HUDEP-2 (cell line): ENCODE results near the gene GLB1L.
"Not testable (repeated sequence)": the region's sequence is repeated elsewhere in the genome, so short reads cannot be mapped to it uniquely, and the experiment has no call there.

ENCODE experiments used
- DNase-seq, 76 experiments: peaks; one replicate each; lab custom pipeline; 2025; ENCODE audit not compliant: unreplicated experiment in 76 of 76; lab: John Stamatoyannopoulos, UW

The GLB1L gene

DNA sequence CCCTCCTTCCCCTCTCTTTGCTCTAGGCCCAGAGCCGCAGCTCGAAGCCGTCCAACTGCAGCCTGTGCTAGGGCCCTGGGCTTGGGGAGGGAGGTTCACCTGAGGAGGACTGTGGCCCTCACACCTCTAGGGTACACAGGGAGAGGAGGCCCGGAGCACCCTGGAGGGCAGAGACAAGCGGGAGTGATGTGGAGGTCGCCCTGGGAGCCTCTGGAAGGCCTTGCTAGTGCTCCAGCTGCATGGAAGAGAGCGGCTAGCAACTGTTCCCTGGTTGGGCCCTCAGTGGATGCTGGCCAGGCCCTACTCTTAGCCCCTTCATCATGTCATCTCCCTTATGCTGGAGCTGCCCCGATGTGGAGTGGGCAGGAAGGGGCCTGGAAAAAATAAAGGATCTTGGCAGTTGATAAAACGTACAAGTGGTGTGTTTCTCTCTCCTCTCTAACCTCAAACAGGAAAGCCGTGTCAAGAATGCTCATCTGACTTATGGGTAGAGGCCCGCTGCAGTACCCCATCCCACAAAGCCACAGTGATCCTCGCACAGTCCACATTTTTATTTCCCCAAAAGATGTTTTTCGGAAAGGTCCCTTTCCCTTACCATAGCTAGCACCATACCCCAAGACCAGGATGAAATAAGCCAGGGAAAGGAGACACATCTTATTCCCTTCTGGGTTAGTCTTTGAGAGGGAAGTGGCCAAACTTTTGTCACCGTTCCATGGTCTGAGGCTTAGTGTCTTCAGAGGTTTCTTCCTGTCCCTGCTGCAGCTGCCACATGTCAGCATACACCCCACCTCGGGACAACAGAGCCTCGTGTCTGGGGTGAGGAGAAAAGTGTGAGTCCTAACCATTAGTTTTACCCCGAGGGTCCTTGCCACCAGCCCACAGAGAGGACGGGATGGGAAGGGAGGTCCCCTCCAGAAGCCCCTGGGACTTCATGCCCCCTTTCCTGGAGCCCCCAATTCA, 35.7 kb downstream of the GLB1L start:
- no peak for DNase-seq

DNA sequence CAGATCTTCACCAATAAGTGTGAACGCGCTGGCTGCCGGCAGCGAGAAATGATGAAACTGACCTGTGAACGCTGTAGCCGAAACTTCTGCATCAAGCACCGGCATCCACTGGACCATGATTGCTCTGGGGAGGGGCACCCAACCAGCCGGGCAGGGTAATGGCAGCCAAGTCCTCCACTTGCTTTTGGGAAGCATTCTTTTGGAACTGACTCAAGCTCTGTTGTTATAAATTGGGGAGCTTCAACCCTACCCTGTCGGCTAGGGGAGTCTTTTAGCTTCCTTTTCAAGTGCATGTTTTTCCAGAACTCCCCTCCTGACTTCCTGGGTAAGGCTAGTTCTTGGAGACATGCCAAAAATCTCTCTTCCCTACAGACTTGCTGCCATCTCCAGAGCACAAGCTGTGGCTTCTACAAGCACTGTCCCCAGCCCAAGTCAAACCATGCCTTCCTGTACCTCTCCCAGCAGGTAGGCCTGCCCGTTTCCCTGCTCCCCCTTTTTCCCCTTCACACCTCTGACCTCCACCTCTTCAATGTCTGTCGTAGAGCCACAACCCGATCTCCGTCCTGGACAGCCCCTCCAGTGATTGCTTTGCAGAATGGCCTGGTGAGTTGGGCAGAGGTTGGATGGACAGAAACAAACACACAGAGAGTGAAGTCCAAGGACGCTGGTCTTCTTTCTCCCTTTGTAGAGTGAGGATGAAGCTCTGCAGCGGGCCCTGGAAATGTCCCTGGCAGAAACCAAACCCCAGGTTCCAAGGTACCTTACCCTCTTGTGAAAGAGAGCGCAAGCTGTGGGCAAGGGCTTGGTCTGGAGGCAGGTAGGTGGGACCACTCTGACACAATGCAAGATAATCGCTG, 37.1 kb downstream of the GLB1L start:
- DNase-seq, result no peak

DNA sequence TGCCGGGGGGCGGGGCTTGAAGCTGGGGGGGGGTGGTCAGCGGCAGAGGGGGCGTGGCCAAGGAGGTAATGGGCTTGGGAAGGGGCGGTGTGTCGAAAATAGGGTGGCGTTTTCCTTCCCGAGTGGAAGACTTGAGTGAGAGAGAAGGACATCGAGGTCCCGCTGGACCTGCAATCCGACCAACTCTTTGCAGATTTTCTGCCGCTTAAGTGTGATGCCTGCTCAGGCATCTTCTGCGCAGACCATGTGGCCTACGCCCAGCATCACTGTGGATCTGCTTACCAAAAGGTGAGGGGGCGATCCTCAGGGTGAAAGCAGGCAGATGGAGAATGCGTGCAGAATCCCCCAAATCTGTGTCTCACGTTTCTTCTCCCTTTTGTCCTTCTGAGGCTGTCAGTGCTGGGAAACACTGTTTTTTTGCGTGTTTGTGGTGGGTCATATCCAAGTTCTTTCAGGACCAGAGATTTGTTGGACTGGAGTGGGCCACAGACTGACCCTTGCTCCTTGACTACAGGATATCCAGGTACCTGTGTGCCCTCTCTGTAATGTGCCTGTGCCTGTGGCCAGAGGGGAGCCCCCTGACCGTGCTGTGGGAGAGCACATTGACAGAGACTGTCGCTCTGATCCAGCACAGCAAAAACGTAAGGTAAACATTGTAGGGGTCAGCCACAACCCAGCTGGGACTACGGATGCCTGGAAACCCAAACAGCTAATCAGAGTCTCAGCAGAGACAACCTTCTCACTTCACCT, 37.9 kb downstream of the GLB1L start:
- no peak for DNase-seq

DNA sequence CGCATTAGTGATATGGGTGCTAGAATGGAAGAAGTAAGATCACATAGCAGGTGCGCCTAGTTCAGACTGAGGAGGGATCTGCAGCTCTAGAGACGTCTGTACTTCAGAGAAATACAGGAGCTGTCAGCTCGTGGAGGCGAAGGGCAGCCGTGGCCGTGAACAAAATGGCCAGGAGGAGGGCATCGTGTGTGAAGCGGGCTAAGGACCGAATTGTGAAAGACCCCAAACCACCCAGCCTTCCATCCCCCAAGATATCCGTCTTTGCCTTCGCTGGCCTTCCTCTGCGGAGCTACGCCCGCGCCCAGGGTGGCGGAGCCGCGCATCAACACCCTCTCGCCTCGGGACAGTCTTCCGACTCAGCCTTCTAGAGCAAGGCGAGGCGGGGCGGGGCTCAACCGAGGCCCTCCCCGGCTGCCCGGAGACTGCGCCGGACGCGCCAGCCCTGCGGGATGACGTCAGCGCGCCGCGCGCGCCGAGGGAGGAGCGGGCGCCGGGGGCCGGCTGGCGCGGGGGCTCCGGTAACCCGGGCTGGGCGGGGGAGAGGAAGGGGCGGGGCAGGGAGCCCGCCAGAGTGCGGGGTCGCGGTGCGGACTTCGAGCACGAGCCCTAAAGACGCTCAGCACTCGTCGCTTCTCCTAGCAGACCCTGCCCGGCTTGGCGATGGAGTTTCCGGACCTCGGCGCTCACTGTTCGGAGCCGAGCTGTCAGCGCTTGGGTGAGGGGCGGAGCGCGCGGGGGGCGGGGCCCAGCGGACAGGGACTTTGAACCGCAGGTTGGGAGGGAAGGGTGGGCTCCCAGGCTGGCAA, 38.7 kb downstream of the GLB1L start, which contains the start of gene ZFAND2B:
TSS of gene ZFAND2B (plus strand) at position 455 of the 806 bp plus-strand sequence. CDS start at position 661, 206 bp downstream.
- peak in 75 of 76 experiments; percentile 16 to 95 (median 86) for DNase-seq

DNA sequence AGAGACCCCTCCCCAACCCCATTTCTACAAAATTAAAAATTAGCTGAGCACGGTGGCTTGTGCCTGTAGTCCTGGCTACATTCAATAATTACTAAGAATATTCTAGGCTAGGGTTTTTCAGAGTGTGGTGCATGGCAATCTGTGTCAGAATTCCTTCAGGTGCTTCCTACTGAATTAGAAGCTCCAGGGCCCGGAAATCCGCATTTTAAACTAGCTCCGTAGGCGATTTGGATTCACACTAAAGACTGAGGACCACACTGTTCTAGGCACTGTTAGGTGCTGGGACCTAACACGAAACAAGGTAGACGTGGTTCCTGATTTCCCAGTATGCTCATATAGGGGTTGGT, 39.3 kb downstream of the GLB1L start:
- DNase-seq, result peak in 1 of 76 experiments; percentile 58

DNA sequence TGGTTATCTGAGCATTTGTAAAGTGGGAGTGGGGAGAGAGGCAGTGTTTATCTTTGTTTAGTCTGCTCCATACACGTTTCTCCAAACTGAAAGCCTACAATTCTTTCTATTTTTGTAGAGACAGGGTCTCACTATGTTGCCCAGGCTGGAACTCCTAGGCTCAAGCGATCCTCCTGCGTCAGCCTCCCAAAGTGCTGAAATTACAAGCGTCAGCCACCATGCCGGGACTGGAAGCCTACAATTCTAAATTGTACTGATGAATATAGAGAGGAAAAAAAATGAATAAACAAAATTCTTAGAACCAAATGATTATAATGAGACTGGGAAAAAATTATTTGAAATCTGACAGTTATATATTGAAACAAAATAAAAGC, 40.1 kb downstream of the GLB1L start:
- no peak for DNase-seq

DNA sequence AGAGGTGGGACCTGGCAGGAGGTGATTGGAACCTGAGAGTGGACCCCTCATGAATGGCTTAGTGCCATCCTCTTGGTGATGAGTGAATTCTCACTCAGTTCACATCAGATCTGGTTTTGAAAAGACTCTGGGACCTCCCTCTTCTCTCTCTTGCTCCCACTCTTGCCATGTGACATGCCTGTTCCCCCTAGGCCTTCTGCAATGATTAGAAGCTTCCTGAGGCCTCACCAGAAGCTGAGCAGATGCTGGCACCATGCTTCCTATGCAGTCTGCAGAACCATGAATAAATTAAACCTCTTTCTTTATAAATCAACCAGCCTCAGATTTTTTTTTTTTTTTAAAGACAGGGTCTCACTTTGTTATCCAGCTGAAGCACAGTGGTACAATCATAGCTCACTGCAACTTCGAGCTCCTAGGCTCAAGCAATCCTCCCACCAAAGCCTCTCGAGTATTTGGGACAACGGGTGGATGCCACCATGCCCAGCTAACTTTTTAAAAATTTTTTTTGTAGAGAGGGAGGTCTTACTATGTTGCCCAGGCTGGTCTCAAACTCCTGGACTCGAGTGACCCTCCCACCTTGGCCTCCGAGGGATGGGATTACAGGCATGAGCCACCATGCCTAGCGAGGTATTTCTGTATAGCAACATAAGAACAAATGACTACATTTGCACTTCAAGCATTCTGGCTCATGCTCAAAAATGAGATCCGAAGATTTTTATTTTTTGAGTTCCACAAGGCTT, 40.6 kb downstream of the GLB1L start:
- DNase-seq, result no peak

DNA sequence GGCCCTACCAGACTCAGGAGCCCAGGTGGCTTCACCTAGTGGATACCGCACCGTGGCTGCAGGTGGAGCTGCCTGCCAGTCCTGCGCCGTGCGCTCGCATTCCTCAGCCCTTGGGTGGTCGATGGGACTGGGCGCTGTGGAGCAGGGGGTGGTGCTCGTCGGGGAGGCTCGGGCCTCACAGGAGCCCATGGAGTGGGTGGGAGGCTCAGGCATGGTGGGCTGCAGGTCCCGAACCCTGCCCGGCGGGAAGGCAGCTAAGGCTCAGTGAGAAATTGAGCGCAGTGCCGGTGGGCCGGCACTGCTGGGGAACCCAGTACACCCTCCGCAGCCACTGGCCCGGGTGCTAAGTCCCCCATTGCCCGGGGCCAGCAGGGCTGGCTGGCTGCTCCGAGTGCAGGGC, 43.9 kb downstream of the GLB1L start:
- DNase-seq, result not testable (repeated sequence)

DNA sequence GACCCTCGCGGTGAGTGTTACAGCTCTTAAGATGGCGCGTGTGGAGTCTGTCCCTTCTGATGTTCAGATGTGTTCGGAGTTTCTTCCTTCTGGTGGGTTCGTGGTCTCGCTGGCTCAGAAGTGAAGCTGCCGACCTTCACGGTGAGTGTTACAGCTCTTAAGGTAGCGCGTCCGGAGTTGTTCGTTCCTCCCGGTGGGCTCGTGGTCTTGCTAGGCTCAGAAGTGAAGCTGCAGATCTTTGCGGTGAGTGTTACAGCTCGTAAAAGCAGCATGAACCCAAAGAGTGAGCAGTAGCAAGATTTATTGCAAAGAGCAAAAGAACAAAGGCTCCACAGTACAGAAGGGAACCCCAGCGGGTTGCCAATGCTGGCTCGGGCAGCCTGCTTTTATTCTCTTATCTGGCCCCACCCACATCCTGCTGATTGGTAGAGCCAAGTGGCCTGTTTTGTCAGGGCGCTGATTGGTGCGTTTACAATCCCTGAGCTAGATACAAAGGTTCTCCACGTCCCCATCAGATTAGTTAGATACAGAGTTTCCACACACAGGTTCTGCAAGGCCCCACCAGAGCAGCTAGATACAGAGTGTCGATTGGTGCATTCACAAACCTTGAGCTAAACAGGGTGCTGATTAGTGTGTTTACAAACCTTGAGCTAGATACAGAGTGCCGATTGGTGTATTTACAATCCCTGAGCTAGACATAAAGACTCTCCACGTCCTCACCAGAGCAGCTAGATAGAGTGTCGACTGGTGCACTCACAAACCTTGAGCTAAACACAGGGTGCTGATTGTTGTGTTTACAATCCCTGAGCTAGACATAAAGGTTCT, 44.5 kb downstream of the GLB1L start:
- DNase-seq, result not testable (repeated sequence)

DNA sequence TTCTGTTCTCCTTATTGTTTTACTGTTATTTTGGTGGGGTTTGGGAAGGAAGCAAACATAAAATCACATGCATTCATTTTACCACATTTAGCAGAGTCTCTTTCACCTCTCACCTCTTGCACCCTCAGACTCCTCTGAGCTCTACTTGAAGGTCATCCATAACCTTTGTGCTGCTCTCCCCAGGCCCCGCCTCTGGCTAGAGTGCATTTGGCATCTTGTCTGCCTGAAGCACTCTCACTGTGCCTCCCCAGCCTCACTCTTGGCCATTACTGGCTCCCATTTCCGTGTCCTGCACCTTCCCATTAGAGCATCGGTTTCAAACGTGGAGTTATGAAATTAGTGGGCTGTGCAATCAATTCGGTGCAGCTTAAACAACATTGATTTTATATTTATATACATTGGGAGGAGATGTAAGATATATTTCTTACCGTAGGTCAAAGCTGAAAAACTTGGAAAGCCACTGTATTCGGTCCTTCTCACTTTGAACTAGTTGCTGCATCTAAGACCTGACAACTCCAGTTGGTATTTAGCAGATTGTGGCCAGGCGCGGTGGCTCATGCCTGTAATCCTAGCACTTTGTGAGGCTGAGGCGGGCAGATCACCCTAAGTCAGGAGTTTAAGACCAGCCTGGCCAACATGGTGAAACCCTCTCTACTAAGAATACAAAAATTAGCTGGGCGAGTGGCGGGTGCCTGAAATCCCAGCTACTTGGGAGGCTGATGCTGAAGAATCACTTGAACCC, 45.6 kb downstream of the GLB1L start:
- DNase-seq, result no peak

DNA sequence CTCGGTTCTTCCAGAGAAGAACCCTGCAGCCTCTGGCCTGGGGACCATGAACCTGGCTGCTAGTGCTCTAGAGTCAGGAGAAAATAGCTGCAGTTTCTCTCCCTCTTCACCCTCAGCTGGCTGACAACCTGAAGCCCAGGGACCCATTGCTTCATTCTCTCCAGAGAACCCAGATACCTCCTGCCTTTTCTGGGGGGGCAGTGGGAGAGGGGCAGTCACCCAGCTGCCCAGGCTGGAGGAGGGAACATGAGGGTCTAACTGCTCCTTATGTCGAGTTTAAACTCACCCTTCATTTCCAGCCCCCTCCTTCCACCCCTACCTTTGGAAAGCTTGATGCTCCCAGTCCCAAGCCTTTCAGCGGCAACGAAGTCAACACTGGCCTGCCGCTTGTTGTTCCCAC, 46.3 kb downstream of the GLB1L start:
- no peak for DNase-seq

DNA sequence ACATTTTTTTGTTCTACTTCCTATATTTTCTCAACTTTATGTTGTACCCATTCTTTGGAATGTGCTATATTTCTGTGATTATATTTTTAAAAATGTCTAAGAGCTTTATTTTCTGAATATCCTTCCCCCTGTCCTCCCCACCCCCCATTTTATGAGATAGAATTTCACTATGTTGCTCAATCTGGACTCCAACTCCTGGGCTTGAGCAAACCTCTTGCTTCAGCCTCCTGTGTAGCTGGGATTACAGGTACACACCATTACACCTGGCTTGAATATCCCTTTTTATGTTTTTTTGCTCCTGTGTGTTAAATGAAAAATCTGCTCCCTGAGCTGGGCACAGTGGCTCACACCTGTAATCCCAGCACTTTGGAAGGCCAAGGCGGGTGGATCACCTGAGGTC, 47.9 kb downstream of the GLB1L start:
- DNase-seq, result no peak

DNA sequence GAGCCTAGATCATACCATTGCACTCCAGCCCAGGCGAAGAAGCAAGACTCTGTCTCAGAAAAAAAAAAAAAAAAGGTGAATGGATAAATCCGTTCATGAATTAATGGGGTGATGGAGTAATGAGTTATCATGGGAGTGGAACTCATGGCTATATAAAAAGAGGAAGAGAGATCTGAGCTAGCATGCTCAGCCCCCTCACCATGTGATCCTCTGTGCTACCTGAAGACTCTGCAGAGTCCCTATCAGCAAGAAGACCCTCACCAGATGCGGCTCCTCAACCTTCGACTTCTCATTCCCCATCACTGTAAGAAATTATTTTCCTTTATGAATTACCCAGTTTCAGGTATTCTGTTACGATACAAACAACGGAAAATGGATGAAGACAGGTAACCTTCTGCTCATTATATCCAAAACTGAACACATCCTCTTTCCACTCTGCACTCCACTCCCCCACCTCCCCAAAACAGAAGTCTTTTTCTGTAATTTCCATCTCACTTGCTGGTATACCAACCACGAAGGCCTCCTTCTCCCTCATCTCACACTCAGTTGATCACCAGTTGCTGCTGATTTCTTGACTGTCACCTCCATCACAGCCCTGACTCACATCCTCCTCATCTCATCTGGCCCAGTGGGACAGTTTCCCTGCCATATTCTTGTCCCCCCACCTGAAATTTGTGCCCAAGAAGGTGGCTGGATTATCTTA, 58.3 kb downstream of the GLB1L start:
- no peak for DNase-seq
